ENCODE measurements around the gene NEU4. TPM values are rescaled to one million over a fixed set of nuclear protein-coding genes. Genes with fewer than 3 reads are reported as not detected.
"Not testable (repeated sequence)": the region's sequence is repeated elsewhere in the genome, so short reads cannot be mapped to it uniquely, and the experiment has no call there.

The NEU4 gene
- total RNA-seq, 1 experiment from 2014 or later = 0.24 TPM

- in situ Hi-C loops (cut with HindIII; ENCODE audit: low pct_unique_long_range_greater_than_20kb, low sequenced_read_pairs) = no loop called here
- DNase-seq (ENCODE audit: low read depth) = no peak
Measured at GRCh38 chr2:241809383-241810306, 652 bp downstream of the NEU4 start.

DNA sequence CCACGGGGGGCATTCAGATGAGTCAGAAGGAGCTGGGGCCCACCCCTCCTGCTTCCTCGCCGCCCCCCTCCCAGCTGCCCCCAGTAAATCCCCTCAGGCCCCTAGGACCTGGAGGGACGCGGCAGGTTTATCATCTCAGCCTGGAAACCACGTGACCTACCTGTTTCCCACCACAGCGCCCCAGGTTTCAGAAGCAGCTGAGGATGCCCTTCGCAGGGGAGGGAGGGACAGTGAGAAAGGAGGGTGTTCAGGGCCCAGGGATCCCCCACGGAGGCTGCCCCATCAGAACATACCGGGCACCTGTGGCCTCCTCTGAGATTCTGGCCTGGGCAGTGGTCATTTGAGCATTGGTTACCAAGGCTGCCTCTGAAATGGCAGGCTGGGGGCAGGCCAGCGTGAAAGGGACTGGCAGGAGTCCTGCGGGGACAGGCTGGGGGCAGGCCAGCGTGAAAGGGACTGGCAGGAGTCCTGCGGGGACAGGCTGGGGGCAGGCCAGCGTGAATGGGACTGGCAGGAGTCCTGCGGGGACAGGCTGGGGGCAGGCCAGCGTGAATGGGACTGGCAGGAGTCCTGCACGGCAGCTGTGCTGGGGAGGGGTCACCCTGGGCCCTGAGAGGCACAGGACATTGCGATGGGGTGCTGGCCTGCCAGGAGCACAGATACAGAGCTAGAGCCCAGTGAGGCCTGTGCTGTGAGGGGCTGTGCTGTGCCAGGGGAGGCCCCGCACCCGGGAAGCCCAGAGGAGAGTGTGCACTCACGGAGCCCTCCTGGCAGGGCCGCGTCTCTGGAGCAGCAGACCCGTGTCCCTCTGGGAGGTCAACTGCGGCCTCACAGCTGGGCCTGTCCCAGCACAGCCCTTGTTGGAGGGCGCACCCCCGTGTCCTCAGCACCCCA lies 1.6 kb downstream of the NEU4 start:
- in situ Hi-C loops (cut with HindIII; ENCODE audit: low pct_unique_long_range_greater_than_20kb, low sequenced_read_pairs) = no loop called here
- DNase-seq (ENCODE audit: low read depth) = no peak

DNA sequence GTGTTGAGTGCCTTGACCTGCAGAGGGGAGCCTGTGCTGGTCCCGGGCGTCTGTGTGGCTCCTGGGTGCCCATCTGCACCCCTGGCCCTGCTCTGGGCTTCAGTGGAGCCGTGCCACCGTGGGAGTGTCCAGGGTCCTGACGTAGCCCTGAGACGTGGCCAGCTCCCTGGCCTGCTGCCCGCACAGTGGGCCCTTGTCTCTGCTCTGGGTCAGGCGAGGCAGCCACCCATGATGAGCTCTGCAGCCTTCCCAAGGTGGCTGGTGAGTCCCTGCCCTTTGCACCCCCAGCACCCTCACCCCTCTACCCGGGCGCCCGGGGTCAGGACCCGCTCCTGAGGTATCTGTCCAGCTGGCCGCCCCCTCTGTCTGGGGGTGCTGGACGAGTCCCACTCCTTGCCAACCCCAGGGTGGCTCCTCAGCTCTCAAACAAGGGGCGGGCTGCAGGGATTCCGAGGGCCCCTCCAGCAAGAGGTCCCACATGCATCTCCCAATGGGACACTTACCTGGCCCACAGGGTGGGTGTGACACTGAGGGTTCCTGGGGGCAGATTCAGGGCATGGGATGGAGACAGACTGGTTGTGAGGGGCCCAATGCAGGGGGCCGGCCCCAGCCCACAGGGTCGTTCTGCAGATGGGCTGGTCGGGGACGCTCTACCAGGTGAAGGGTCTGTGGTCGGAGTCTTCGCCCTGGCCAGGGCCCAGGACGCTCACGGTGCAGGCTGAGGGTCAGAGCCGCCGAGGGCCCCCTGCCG lies 2.4 kb downstream of the NEU4 start:
- in situ Hi-C loops (cut with HindIII; ENCODE audit: low pct_unique_long_range_greater_than_20kb, low sequenced_read_pairs) = no loop called here
- DNase-seq (ENCODE audit: low read depth) = no peak

DNA sequence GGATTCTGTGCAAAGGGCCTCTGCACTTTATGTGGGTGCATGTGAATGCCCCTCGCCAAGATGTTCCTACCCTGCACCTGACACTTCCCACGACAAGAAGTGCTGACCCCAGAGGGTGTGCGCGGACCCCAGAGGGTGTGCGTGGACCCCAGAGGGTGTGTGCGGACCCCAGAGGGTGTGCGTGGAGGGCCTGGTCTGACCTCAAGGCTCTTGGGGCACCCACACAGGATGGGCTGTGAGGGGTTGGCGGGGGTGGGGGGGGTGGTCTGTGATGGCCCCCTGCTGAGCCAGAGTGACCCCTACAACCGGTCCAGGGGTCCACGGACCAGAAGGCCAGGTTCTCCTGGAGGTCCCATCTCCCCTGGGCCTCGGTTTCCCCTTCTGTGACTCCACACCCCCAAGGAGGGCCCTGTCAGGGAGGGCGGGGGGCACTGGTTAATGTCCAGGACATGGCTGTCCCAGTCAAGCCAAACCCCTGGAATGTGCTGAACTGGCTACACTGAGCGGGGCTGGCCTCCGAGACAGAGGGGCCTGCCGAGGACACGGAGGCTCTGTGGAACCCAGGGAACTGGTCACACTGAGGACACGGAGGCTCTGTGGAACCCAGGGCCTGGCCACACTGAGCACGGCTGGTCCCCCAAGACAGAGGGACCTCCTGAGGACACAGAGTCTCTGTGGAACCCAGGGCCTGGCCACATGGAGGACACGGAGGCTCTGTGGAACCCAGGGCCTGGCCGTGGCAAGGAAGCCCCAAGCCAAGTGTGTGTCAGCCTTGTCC lies 3.1 kb downstream of the NEU4 start:
- no peak for DNase-seq (ENCODE audit: low read depth)
- in situ Hi-C loops (cut with HindIII; ENCODE audit: low pct_unique_long_range_greater_than_20kb, low sequenced_read_pairs) = no loop called here

DNA sequence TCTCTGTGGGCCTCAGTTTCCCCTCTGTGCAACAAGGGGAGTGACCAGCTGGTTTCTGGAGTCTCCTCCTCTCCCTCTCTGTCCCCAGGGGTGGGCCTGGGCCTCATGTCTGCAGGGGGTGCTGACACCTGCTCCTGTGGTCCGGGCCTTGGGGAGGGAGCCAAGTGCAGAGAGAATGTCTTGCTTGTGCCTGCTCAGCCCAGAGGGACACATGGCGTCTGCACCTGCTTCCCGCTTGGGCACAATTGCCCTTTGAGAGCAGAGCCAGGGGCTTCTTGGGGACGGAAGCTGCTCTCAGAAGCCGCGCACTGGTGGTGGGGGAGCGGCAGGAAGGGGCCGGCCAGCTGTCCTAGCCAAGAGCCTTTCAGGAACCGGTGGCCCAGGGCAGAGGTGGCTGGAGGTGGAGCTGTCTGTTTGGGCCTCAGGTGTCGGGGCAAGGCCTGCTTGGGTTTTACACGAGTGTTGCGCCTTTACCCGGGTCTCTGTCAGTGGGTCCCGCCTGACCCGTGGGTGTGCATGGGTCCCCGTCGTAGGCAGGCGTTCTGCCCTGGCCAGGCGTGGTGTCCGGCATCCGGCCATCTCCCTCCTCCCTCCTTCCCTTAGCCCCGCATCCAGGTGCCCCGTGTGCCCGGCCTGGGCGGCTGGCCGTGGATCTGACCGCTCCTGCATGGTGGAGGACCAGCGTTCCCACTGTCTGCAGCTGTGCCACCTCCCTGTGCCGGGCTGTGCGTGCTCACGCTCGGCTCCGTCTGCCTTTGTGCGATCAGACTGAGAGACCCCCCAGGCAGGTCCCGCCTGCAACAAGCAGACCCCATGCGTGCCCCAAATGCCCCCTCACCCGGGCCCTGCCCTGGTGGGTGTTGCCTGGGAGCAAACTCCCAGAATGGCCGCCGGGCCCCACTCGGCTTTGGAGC lies 4.0 kb downstream of the NEU4 start:
- in situ Hi-C loops (cut with HindIII; ENCODE audit: low pct_unique_long_range_greater_than_20kb, low sequenced_read_pairs) = no loop called here
- no peak for DNase-seq (ENCODE audit: low read depth)

DNA sequence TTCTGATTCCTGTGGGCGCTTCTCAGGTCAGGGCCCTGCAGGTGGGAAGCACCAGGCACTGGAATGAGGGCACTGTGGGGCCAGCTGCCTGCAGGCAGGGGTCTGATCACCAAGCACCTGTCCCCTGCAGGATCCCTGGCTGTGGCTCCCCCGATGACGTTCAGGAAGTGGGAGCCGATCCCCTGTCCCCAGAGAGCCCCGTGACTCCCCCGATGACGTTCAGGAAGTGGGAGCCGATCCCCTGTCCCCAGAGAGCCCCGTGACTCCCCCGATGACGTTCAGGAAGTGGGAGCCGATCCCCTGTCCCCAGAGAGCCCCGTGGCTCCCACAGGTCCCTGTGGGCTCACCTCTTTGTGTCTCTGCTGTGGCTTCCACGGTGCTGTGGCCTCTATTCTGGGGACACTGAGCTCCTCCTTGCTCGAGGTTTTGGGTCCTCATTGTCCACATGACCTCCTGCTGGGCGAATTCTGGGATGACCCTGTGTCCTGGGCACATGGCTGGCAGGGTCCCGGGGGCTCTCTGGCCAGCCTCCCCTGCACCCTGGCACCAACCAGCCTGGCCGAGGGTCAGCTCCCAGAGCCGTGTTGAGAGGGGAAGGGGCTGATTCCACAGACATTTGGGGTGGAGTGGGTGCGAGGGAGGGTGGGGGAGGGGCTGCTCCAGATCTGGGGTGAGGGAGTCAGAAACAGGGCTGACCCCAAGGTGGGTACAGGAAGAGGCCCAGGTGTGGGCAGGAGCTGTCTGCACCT lies 4.8 kb downstream of the NEU4 start:
- DNase-seq (ENCODE audit: low read depth) = no peak

GRCh38 chr2:241814393-241814642 lies 5.3 kb downstream of the NEU4 start:
- DNase-seq (ENCODE audit: low read depth) = no peak
- in situ Hi-C loops (cut with HindIII; ENCODE audit: low pct_unique_long_range_greater_than_20kb, low sequenced_read_pairs) = no loop called here

More for the DNA sequence above, 4.8 kb downstream of the NEU4 start:
- in situ Hi-C loops (cut with HindIII; ENCODE audit: low pct_unique_long_range_greater_than_20kb, low sequenced_read_pairs) = no loop called here

GRCh38 chr2:241814643-241815476 lies 5.9 kb downstream of the NEU4 start:
- in situ Hi-C loops (cut with HindIII; ENCODE audit: low pct_unique_long_range_greater_than_20kb, low sequenced_read_pairs) = no loop called here
- no peak for DNase-seq (ENCODE audit: low read depth)

- DNase-seq (ENCODE audit: low read depth) = no peak
- in situ Hi-C loops (cut with HindIII; ENCODE audit: low pct_unique_long_range_greater_than_20kb, low sequenced_read_pairs) = no loop called here
Measured at GRCh38 chr2:241815477-241816430, 6.8 kb downstream of the NEU4 start.

DNA sequence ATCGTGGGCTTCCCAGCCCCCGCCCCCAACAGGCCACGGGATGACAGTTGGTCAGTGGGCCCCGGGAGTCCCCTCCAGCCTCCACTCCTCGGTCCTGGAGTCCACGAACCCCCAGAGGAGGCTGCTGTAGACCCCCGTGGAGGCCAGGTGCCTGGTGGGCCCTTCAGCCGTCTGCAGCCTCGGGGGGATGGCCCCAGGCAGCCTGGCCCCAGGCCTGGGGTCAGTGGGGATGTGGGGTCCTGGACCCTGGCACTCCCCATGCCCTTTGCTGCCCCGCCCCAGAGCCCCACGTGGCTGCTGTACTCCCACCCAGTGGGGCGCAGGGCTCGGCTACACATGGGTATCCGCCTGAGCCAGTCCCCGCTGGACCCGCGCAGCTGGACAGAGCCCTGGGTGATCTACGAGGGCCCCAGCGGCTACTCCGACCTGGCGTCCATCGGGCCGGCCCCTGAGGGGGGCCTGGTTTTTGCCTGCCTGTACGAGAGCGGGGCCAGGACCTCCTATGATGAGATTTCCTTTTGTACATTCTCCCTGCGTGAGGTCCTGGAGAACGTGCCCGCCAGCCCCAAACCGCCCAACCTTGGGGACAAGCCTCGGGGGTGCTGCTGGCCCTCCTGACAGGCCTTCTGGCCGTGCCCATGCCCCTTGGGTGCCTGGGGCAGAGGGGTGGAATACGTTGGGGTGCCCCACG lies 7.6 kb downstream of the NEU4 start:
- DNase-seq (ENCODE audit: low read depth) = no peak
- in situ Hi-C loops (cut with HindIII; ENCODE audit: low pct_unique_long_range_greater_than_20kb, low sequenced_read_pairs) = no loop called here

DNA sequence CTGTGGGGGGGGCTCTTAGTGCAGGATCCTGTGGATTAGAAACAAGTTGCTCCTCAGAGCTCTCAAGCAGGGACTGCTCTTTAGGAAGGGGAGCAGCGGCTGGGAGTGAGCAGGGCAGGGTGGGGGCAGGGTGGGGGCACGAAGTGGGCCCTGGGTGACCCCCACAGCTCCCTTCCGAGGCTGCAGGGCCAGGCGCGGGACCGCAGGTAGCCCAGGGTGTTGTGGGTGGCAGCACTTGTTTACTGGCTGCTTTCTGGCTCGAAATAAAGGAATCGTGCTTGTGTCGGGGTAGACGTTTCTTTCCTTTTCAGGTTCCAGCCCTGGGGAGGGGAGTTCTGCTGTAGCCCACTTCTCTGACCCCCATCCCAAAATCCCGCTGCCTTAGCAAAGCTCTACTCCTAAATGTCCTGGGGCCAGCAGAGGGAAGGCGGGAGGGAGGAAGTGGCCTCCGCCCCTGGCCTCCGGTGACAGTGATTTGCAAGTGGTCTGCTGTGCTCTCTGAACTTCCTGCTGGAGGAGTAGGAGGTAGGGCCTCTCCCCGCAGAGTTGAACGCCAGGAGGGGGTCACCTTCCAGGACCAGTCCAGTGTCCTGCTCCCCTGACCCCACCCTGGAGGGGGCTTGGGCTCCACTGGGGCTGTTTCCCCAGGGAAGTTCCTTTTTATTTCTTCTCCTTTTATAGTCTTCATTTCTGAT lies 8.3 kb downstream of the NEU4 start:
- in situ Hi-C loops (cut with HindIII; ENCODE audit: low pct_unique_long_range_greater_than_20kb, low sequenced_read_pairs) = no loop called here
- DNase-seq (ENCODE audit: low read depth) = no peak

GRCh38 chr2:241817821-241818215 lies 8.8 kb downstream of the NEU4 start:
- DNase-seq (ENCODE audit: low read depth); in situ Hi-C loops (cut with HindIII; ENCODE audit: low pct_unique_long_range_greater_than_20kb, low sequenced_read_pairs): not testable (repeated sequence)

GRCh38 chr2:241818229-241818942 lies 9.4 kb downstream of the NEU4 start:
- no peak for DNase-seq (ENCODE audit: low read depth)
- in situ Hi-C loops (cut with HindIII; ENCODE audit: low pct_unique_long_range_greater_than_20kb, low sequenced_read_pairs) = no loop called here
